Fibroblast of lung (primary cell): ENCODE data around the gene GOLGA1. TPM values are rescaled to one million over a fixed set of nuclear protein-coding genes. Genes with fewer than 3 reads are reported as not detected.
"Not testable (repeated sequence)": the region's sequence is repeated elsewhere in the genome, so short reads cannot be mapped to it uniquely, and the experiment has no call there.

Experiments used
- DNase-seq, 2 donors: peaks; one replicate each; pipeline versions ENCODE4 v3.0.0 to v3.0.0-alpha.2; 2010; ENCODE audit warnings: low read depth in 2 of 2
- H2AFZ ChIP-seq: 2 replicates; pipeline ENCODE4 v1.5.1; 2012; ENCODE audit warnings: low read length, control low read depth, inconsistent platforms
- H3K27ac ChIP-seq: 2 replicates; pipeline ENCODE4 v1.5.1; 2011; ENCODE audit warnings: low read length, control low read depth; ENCODE audit not compliant: insufficient read depth
- H3K27me3 ChIP-seq: 2 replicates; pipeline ENCODE4 v1.5.1; 2011; ENCODE audit warnings: mild to moderate bottlenecking, low read length; ENCODE audit not compliant: control insufficient read depth, insufficient read depth
- H3K36me3 ChIP-seq: 2 replicates; pipeline ENCODE4 v1.5.1; 2011; ENCODE audit warnings: low read length; ENCODE audit not compliant: control insufficient read depth, insufficient read depth
- H3K4me1 ChIP-seq: 2 replicates; pipeline ENCODE4 v1.5.1; 2011; ENCODE audit warnings: low read length; ENCODE audit not compliant: control insufficient read depth, insufficient read depth; ENCODE audit errors: extremely low read depth
- H3K4me2 ChIP-seq: 2 replicates; pipeline ENCODE4 v1.5.1; 2011; ENCODE audit warnings: low read length, control low read depth; ENCODE audit not compliant: insufficient read depth; ENCODE audit errors: extremely low read depth
- H3K4me3 ChIP-seq, 4 experiments: fragments of 200-600 bp in 1 of 4; sonication (generic) in 1 of 4; replicated peaks in 1 of 4; 2 replicates each; pipeline ENCODE4 v1.5.1; 2011 to 2016; ENCODE audit warnings: low read length in 4 of 4, low read depth in 3 of 4, mild to moderate bottlenecking in 3 of 4, control low read depth in 2 of 4, inconsistent platforms in 1 of 4, mixed read lengths in 1 of 4; ENCODE audit not compliant: insufficient read depth in 1 of 4; ENCODE audit errors: control extremely low read depth in 1 of 4
- H3K79me2 ChIP-seq: 2 replicates; pipeline ENCODE4 v1.5.1; 2012; ENCODE audit warnings: mild to moderate bottlenecking, low read length, inconsistent platforms; ENCODE audit not compliant: control insufficient read depth, insufficient read depth
- H3K9ac ChIP-seq: 2 replicates; pipeline ENCODE4 v1.5.1; 2011; ENCODE audit warnings: mild to moderate bottlenecking, low read length, control low read depth; ENCODE audit not compliant: insufficient read depth
- H3K9me3 ChIP-seq: 2 replicates; pipeline ENCODE4 v1.5.1; 2012; ENCODE audit warnings: low read depth, low read length; ENCODE audit not compliant: control insufficient read depth, insufficient read depth
- H4K20me1 ChIP-seq: 2 replicates; pipeline ENCODE4 v1.5.1; 2011; ENCODE audit warnings: low read length; ENCODE audit not compliant: control insufficient read depth, insufficient read depth; ENCODE audit errors: extremely low read depth
- EZH2 ChIP-seq: IDR thresholded peaks from 2 replicates; pipeline ENCODE4 v1.5.1; 2012; ENCODE audit warnings: low read length, control low read depth, mild to moderate bottlenecking; ENCODE audit errors: missing control alignments
- polyA plus RNA-seq, 2 donors: library from polyadenylated mRNA; depleted of rRNA in 1 of 2; stranded (reverse) in 1 of 2; unstranded in 1 of 2; fragments of >200 nt; gene quantifications; 2 replicates each; pipeline ENCODE4 v1.2.1, GENCODE V29; 2011 to 2012; ENCODE audit warnings: missing spikeins in 1 of 2
- total RNA-seq: library from RNA; depleted of rRNA; stranded (reverse); fragments of >200 nt; gene quantifications from 2 replicates; pipeline ENCODE4 v1.2.1, GENCODE V29; 2014
- TF ChIP-seq, protein P1 (sequence below), 2 donors: IDR thresholded peaks in 1 of 2; conservative IDR thresholded peaks in 1 of 2; 1 replicate in 1 of 2; 2 replicates in 1 of 2; pipeline ENCODE4 v1.5.1; 2011 to 2012; ENCODE audit warnings: low read length in 2 of 2, control low read depth in 1 of 2, inconsistent platforms in 1 of 2, low read depth in 1 of 2, mild to moderate bottlenecking in 1 of 2

GOLGA1 gene
- total and polyA plus RNA-seq, 2 donors (not counting 1 experiment from before 2014, with no cell fraction given): 12.0 to 15.9 TPM

DNA sequence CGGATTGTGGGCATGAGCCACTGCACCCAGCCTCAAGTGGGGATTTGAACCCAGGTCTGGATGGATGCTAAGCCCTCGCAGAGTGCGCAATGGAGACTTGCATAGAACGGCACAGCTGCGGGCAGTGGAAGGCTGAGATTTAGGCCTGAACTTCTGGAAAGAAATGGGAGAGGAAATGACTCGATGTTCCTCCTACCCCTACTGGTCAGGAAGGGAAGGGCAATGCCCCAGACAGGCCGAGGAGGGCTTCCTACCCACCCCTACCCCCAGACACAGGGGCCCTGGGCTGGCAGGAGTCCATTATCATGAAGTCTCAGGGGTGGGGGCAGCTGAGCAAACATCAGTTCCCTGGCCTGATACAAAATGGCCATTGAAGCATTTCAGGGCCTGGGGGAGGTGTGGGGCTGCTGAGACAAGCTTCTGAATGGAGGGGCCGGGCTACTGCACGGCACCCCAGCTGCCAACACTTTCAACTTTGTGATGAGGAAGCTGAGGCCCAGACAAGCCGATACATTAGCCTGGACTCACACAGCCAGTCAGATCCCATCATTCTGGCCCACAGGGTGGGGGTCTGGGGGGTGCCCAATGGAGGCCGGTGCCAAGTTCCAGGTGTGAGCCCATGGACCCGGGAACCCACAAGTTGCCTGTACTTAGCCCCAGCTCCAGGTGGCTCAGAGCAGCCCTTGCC is 101.1 kb downstream of the GOLGA1 start:
- no peaks in the 10 kb centered on the region for H3K36me3 ChIP-seq
- H3K9ac ChIP-seq: no peak overlapping the region
- TF ChIP-seq, protein P1, sequence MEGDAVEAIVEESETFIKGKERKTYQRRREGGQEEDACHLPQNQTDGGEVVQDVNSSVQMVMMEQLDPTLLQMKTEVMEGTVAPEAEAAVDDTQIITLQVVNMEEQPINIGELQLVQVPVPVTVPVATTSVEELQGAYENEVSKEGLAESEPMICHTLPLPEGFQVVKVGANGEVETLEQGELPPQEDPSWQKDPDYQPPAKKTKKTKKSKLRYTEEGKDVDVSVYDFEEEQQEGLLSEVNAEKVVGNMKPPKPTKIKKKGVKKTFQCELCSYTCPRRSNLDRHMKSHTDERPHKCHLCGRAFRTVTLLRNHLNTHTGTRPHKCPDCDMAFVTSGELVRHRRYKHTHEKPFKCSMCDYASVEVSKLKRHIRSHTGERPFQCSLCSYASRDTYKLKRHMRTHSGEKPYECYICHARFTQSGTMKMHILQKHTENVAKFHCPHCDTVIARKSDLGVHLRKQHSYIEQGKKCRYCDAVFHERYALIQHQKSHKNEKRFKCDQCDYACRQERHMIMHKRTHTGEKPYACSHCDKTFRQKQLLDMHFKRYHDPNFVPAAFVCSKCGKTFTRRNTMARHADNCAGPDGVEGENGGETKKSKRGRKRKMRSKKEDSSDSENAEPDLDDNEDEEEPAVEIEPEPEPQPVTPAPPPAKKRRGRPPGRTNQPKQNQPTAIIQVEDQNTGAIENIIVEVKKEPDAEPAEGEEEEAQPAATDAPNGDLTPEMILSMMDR (conservative IDR thresholded peaks at IDR 0.05 in 1 of 2, IDR thresholded peaks at IDR 0.05 in 1 of 2; ENCODE audit: low read depth in 1 of 2, low read length in 2 of 2): peak; percentile 42 to 64
- no peak for TF ChIP-seq EZH2
- H3K79me2 ChIP-seq: no peaks in the 10 kb centered on the region
- H4K20me1 ChIP-seq: no peaks in the 10 kb centered on the region
- no peak overlapping the region for H3K4me3 ChIP-seq
- no peak overlapping the region for H2AFZ ChIP-seq
- no peak overlapping the region for H3K4me2 ChIP-seq
- no peaks in the 10 kb centered on the region for H3K9me3 ChIP-seq
- no peaks in the 10 kb centered on the region for H3K27me3 ChIP-seq
- H3K4me1 ChIP-seq: peaks cover 8% of the 10 kb centered on the region
- DNase-seq: peak in 1 of 2 donors; percentile 46
- H3K27ac ChIP-seq: no peak overlapping the region

DNA sequence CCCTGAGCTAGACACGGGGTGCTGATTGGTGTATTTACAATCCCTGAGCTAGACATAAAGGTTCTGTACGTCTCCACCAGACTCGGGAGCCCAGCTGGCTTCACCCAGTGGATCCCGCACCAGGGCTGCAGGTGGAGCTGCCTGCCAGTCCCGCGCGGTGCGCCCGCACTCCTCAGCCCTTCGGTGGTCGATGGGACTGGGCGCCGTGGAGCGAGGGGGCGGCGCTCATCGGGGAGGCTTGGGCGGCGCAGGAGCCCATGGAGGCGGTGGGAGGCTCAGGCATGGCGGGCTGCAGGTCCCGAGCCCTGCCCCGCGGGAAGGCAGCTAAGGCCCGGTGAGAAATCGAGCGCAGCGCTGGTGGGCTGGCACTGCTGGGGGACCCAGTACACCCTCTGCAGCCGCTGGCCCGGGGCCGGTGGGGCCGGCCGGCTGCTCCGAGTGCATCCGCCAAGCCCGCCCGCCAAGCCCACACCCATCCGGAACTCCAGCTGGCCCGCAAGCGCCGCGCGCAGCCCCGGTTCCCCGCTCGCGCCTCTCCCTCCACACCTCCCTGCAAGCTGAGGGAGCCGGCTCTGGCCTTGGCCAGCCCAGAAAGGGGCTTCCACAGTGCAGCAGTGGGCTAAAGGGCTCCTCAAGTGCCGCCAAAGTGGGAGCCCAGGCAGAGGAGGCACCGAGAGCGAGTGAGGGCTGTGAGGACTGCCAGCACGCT is 102.2 kb downstream of the GOLGA1 start:
- not testable (repeated sequence) for DNase-seq, H3K79me2 ChIP-seq, H3K9me3 ChIP-seq, H3K4me2 ChIP-seq, H4K20me1 ChIP-seq, H2AFZ ChIP-seq, H3K36me3 ChIP-seq, H3K4me3 ChIP-seq, H3K27me3 ChIP-seq, H3K9ac ChIP-seq, H3K27ac ChIP-seq
- peaks cover 12% of the 10 kb centered on the region for H3K4me1 ChIP-seq

DNA sequence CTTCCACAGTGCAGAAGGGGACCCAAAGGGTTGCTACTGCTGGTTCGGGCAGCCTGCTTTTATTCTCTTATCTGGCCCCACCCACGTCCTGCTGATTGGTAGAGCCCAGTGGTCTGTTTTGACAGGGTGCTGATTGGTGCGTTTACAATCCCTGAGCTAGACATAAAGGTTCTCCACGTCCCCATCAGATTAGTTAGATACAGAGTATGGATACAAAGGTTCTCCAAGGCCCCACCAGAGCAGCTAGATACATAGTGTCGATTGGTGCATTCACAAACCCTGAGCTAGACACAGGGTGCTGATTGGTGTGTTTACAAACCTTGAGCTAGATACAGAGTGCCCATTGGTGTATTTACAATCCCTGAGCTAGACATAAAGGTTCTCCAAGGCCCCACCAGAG is 102.8 kb downstream of the GOLGA1 start:
- H3K9ac ChIP-seq, H3K4me2 ChIP-seq, DNase-seq, H3K27ac ChIP-seq, H2AFZ ChIP-seq, H3K27me3 ChIP-seq, H3K9me3 ChIP-seq, H3K4me3 ChIP-seq, H4K20me1 ChIP-seq, H3K79me2 ChIP-seq, H3K36me3 ChIP-seq: not testable (repeated sequence)
- H3K4me1 ChIP-seq: peaks cover 12% of the 10 kb centered on the region

DNA sequence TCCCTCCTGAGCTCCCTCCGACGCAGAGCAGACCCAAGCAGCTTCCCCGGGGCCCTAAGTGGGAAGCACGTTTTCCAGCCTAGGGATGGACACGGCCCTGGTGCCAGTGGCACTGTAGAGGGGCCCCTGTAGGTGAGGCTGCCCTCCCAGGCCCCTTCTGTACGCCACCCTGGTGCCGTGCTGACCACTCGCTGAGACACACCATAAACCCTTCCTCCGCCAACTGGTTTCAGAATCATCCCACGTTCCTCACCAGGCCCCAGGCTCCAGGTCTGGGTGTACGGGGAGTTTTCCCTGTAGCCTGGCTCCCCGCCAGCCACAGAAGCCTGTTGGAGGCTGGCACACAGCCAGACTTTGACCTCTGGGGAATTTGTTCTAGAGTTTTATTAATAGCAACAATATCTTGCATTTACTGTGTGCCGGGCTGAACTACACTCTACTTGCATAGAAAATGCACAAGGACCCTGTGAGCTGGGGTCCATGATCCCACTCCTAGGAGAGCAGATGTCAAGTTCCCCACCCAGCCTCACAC is 105.8 kb downstream of the GOLGA1 start:
- Histone ChIP-seq H3K4me1 (peaks cover 21% of the 10 kb centered on the region), H3K36me3 (no peaks in the 10 kb centered on the region), H3K9me3 (no peaks in the 10 kb centered on the region), H3K4me2 (peak overlapping the region; percentile 59), H3K79me2 (no peaks in the 10 kb centered on the region), H3K27me3 (no peaks in the 10 kb centered on the region), H3K27ac (peak overlapping the region; percentile 14), H3K4me3 (no peak overlapping the region), H3K9ac (no peak overlapping the region), H4K20me1 (no peaks in the 10 kb centered on the region), H2AFZ (no peak overlapping the region)
- DNase-seq: peak; percentile 78 to 87
- TF ChIP-seq EZH2: no peak
- TF ChIP-seq, protein P1 (conservative IDR thresholded peaks at IDR 0.05 in 1 of 2, IDR thresholded peaks at IDR 0.05 in 1 of 2; ENCODE audit: low read depth in 1 of 2, low read length in 2 of 2): no peak
